HepG2 (cell line): ENCODE data around the gene MED4. TPM values are rescaled to one million over a fixed set of nuclear protein-coding genes. Genes with fewer than 3 reads are reported as not detected.

Experiments
- BATF2 ChIP-seq: sonication (generic); formaldehyde crosslinking; IDR thresholded peaks from 2 replicates; pipeline ENCODE4 v1.8.0; 2022; ENCODE audit warnings: mild to moderate bottlenecking, missing genetic modification reagents, moderate library complexity
- DR1 ChIP-seq: sonication (generic); formaldehyde crosslinking; IDR thresholded peaks from 2 replicates; pipeline ENCODE4 v1.8.0; 2021; ENCODE audit warnings: mild to moderate bottlenecking, missing genetic modification reagents, inconsistent platforms
- ETV5 ChIP-seq: IDR thresholded peaks from 2 replicates; pipeline ENCODE4 v1.6.1; 2018; ENCODE audit warnings: missing biosample characterization, missing genetic modification reagents, inconsistent platforms, borderline replicate concordance
- KAT8 ChIP-seq: IDR thresholded peaks from 2 replicates; pipeline ENCODE4 v1.6.1; 2016; ENCODE audit warnings: missing genetic modification reagents, missing compliant biosample characterization
- KLF11 ChIP-seq: IDR thresholded peaks from 2 replicates; pipeline ENCODE4 v1.6.1; 2016; ENCODE audit warnings: missing compliant biosample characterization
- MTF2 ChIP-seq: sonication (generic); formaldehyde crosslinking; IDR thresholded peaks from 2 replicates; pipeline ENCODE4 v1.5.0; 2020; ENCODE audit warnings: missing genetic modification reagents, borderline replicate concordance
- NR2F1 ChIP-seq, 2 experiments: fragments of 450-650 bp in 1 of 2; formaldehyde crosslinking in 1 of 2; IDR thresholded peaks; 2 replicates each; pipeline versions ENCODE4 v1.5.0 to v1.6.1; 2016 to 2020; ENCODE audit warnings: mild to moderate bottlenecking in 1 of 2, missing compliant biosample characterization in 1 of 2, missing genetic modification reagents in 1 of 2, moderate library complexity in 1 of 2
- PHF20 ChIP-seq: sonication (generic); formaldehyde crosslinking; IDR thresholded peaks from 2 replicates; pipeline ENCODE4 v1.5.0; 2020; ENCODE audit warnings: mild to moderate bottlenecking, missing genetic modification reagents
- PTBP1 ChIP-seq: fragments of 200-400 bp; formaldehyde crosslinking; IDR thresholded peaks from 2 replicates; pipeline ENCODE4 v1.6.1; 2018; ENCODE audit warnings: low read length, low read depth; ENCODE audit not compliant: poor library complexity, severe bottlenecking
- SAP130 ChIP-seq: IDR thresholded peaks from 2 replicates; pipeline ENCODE4 v1.6.1; 2016; ENCODE audit warnings: low read depth
- STAT5B ChIP-seq: sonication (generic); formaldehyde crosslinking; IDR thresholded peaks from 2 replicates; pipeline ENCODE4 v1.4.0; 2020; ENCODE audit warnings: missing genetic modification reagents
- THYN1 ChIP-seq: sonication (generic); formaldehyde crosslinking; IDR thresholded peaks from 2 replicates; pipeline ENCODE4 v1.8.1; 2023; ENCODE audit warnings: low read depth, mild to moderate bottlenecking, moderate library complexity, missing genetic modification reagents, borderline replicate concordance
- TRIM22 ChIP-seq: fragments of 450-650 bp; IDR thresholded peaks from 2 replicates; pipeline ENCODE4 v1.6.1; 2017
- ZNF121 ChIP-seq: sonication (generic); formaldehyde crosslinking; IDR thresholded peaks from 2 replicates; pipeline ENCODE4 v1.5.0; 2020; ENCODE audit warnings: mild to moderate bottlenecking, missing genetic modification reagents
- ZNF143 ChIP-seq: sonication (generic); formaldehyde crosslinking; IDR thresholded peaks from 2 replicates; pipeline ENCODE4 v1.4.0; 2020; ENCODE audit warnings: missing genetic modification reagents
- ZNF556 ChIP-seq: sonication (generic); formaldehyde crosslinking; IDR thresholded peaks from 2 replicates; pipeline ENCODE4 v1.4.0; 2020; ENCODE audit warnings: mild to moderate bottlenecking, missing genetic modification reagents, borderline replicate concordance
- ZNF713 ChIP-seq: sonication (generic); formaldehyde crosslinking; IDR thresholded peaks from 2 replicates; pipeline ENCODE4 v1.4.0; 2020; ENCODE audit warnings: mild to moderate bottlenecking, missing genetic modification reagents
- ZNF777 ChIP-seq: sonication (generic); formaldehyde crosslinking; IDR thresholded peaks from 2 replicates; pipeline ENCODE4 v1.4.0; 2020; ENCODE audit warnings: missing genetic modification reagents
- ZSCAN9 ChIP-seq: IDR thresholded peaks from 2 replicates; pipeline ENCODE4 v1.6.1; 2016; ENCODE audit warnings: borderline replicate concordance
- polyA plus RNA-seq, 8 experiments: library from polyadenylated mRNA; depleted of rRNA in 3 of 8; stranded (reverse) in 7 of 8; unstranded in 1 of 8; fragments of >200 nt; fragmentation: Illumina TruSeq in 4 of 8; extraction: Trizol in 4 of 8; gene quantifications; 2 replicates each; pipeline versions ENCODE4 v1.2.1 to v1.2.3, GENCODE V29; 2011 to 2016; ENCODE audit warnings: low read depth in 4 of 8, missing spikeins in 1 of 8, mixed read lengths in 1 of 8; ENCODE audit not compliant: insufficient read depth in 1 of 8
- total RNA-seq, 5 experiments: library from RNA; depleted of rRNA; stranded (reverse); fragments of >200 nt; fragmentation: Illumina TruSeq; extraction: Trizol; gene quantifications; 2 replicates each; pipeline ENCODE4 v1.2.3, GENCODE V29; 2016; ENCODE audit warnings: low read depth in 1 of 5
- TF ChIP-seq, protein P1 (sequence below): IDR thresholded peaks from 2 replicates; pipeline ENCODE4 v1.6.1; 2016; ENCODE audit warnings: low read depth, missing genetic modification reagents, missing compliant biosample characterization
- TF ChIP-seq, protein P2 (sequence below): sonication (generic); formaldehyde crosslinking; IDR thresholded peaks from 2 replicates; pipeline ENCODE4 v1.8.1; 2023; ENCODE audit warnings: mild to moderate bottlenecking, moderate library complexity, missing genetic modification reagents

Gene MED4
- total and polyA plus RNA-seq, 2 of the 13 experiments (the other 11 are each of a cell fraction or from before 2014, with no cell fraction given) = 49.4 to 57.8 TPM

DNA sequence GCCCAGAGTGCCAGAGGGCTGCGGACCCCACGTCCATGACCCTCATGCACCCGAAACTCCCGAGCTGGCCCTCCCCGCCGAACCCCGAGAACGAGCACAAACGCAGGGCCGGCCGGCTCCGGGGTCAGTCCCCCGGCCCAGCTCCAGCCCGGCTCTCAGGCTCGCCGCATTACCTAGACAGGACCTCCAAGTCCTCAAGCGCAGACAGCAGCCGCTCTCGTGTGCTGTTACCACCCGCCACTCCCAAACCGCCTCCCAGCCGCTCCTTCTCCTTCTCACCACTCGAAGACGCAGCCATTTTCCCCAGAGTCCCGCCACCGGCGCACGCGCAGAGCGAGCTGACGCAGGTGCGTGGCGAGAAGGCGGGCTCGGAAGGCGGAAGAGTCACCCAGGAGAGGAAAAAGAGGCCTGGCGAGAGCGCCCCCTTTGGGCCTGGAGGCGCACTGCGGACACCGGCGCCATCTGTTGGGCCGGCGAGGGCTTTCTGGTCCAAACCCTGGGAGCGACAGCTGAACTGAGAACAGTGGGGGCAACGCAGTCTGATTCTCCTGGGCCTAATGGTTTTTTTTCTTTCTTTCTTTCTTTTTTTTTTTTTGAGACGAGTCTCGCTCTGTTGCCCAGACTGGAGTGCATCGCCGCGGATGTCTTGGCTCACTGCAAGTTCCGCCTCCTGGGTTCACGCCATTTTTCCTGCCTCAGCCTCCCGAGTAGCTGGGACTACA, at the start of gene MED4 (continued):
- TF ChIP-seq ETV5 (CRISPR knock-in tag) (peak; percentile 78), KLF11 (CRISPR knock-in tag) (no peak), ZNF121 (CRISPR knock-in tag) (peak; percentile 71), NR2F1 (CRISPR knock-in tag; IDR thresholded peaks at IDR 0.05) (no peak), MTF2 (CRISPR knock-in tag) (0 out of 2 replicates have a peak, but pooled peaks have one; percentile 46), PTBP1 (no peak), KAT8 (CRISPR knock-in tag) (peak; percentile 98), ZNF713 (no peak), BATF2 (CRISPR knock-in tag) (0 out of 2 replicates have a peak, but pooled peaks have one; percentile 32), ZSCAN9 (peak; percentile 83; the same call in 1 of the 2 replicates), THYN1 (CRISPR knock-in tag) (no peak), STAT5B (no peak), PHF20 (CRISPR knock-in tag) (peak; percentile 94), TRIM22 (no peak), ZNF556 (CRISPR knock-in tag) (peak; percentile 65; the same call in 1 of the 2 replicates), DR1 (CRISPR knock-in tag) (peak; percentile 55), SAP130 (peak; percentile 92), ZNF777 (CRISPR knock-in tag) (no peak), ZNF143 (CRISPR knock-in tag) (no peak)
- TF ChIP-seq, protein P1, sequence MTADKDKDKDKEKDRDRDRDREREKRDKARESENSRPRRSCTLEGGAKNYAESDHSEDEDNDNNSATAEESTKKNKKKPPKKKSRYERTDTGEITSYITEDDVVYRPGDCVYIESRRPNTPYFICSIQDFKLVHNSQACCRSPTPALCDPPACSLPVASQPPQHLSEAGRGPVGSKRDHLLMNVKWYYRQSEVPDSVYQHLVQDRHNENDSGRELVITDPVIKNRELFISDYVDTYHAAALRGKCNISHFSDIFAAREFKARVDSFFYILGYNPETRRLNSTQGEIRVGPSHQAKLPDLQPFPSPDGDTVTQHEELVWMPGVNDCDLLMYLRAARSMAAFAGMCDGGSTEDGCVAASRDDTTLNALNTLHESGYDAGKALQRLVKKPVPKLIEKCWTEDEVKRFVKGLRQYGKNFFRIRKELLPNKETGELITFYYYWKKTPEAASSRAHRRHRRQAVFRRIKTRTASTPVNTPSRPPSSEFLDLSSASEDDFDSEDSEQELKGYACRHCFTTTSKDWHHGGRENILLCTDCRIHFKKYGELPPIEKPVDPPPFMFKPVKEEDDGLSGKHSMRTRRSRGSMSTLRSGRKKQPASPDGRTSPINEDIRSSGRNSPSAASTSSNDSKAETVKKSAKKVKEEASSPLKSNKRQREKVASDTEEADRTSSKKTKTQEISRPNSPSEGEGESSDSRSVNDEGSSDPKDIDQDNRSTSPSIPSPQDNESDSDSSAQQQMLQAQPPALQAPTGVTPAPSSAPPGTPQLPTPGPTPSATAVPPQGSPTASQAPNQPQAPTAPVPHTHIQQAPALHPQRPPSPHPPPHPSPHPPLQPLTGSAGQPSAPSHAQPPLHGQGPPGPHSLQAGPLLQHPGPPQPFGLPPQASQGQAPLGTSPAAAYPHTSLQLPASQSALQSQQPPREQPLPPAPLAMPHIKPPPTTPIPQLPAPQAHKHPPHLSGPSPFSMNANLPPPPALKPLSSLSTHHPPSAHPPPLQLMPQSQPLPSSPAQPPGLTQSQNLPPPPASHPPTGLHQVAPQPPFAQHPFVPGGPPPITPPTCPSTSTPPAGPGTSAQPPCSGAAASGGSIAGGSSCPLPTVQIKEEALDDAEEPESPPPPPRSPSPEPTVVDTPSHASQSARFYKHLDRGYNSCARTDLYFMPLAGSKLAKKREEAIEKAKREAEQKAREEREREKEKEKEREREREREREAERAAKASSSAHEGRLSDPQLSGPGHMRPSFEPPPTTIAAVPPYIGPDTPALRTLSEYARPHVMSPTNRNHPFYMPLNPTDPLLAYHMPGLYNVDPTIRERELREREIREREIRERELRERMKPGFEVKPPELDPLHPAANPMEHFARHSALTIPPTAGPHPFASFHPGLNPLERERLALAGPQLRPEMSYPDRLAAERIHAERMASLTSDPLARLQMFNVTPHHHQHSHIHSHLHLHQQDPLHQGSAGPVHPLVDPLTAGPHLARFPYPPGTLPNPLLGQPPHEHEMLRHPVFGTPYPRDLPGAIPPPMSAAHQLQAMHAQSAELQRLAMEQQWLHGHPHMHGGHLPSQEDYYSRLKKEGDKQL = no peak
- TF ChIP-seq, protein P2, sequence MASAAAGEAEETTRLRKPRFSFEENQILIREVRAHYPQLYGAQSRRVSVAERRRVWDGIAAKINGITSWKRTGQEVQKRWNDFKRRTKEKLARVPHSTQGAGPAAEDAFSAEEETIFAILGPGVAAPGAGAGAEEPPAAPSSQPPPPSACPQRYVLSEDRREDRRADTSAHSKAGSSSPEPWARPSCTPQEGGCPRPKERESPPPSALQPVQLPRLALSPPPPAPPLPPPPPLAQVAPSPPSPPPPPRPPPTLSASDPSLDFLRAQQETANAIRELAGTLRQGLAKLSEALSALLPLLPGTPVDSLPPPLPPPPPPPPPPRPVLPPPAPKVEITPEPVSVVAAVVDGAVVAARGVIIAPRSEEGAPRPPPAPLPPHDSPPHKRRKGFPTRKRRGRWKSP (CRISPR knock-in tag) = peak; percentile 84
